HG02885 (cell line): ENCODE results near the gene LPP.

ENCODE experiments used
- ATAC-seq: cut with Tn5 transposase; IDR thresholded peaks from one replicate; pipeline ENCODE4 v1.9.1; 2021; ENCODE audit warnings: mild to moderate bottlenecking; ENCODE audit not compliant: unreplicated experiment, poor library complexity

LPP gene

DNA sequence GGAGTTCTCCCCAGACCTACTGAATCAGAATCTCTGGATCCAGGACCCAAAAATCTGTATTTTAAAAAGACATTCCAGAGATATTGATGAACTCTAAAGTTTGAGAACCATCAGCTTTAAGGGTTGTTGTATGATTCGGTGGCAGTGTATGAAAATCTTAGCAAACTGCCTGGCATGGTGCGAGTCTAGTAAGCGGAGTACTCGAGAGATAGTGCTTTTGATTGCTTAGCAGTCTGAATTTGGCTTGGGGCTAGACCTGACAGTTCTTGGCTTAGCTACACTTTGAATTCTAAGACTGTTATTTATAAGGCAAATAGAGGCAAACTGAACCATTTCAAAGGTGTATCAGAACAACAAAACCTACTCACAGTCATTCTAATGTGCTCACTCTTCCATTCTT is 329.0 kb downstream of the LPP start:
- no peak for ATAC-seq

DNA sequence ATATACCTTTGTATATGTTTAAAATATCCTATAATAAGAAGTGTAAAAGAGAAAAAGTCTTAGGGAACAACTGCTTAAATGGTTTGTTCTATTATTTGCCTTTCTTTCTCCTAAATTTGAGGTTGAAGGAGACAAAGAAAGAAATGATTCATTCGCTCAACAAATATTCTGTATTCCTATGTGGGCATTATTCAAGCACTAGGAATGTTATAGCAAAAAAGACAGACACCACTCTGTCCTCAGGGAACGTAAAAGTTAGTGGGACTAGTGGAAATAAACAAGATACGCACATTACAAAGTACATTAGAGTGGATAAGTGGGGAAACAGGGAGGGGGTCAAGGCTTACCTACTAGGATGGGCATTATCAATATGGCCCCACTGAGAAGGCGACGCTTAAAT is 332.2 kb downstream of the LPP start:
- no peak for ATAC-seq

DNA sequence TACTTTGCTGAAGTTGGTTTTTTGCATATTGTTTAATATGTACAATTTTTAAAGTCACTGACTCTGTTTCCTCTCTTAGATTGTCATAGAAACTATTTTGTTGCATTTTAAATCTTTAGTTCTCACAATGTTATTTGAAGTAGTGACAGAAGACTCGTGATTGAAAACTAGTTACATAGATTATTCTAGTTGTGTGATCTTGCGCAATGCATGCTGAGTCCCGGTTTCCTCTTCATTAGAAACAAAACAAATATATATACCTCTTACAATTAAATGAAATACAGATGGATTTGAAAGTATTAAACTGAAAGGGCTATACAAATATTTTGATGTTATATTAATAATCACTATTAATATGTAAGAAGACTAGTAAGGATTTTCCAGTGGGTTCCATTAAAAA is 333.0 kb downstream of the LPP start:
- ATAC-seq, result no peak

DNA sequence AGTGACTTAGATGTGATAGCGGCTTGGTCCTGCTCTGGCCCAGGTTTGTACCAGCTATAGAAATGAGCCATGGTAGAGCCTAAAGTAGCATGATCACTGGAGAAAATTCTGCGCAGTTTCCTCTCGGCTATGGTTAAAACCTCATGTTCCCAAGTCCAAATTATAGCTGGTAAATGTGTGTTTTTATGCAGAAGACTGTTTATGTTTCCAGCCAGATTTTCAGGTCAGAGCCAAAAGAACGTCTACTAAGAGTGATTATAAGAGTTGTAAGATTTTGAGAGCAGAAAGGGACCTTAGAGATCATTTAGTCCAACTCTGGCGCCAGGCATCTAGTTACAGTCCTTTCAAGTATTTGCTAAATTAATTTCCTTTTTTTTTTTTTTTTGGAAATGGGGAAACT is 333.7 kb downstream of the LPP start:
- no peak for ATAC-seq

DNA sequence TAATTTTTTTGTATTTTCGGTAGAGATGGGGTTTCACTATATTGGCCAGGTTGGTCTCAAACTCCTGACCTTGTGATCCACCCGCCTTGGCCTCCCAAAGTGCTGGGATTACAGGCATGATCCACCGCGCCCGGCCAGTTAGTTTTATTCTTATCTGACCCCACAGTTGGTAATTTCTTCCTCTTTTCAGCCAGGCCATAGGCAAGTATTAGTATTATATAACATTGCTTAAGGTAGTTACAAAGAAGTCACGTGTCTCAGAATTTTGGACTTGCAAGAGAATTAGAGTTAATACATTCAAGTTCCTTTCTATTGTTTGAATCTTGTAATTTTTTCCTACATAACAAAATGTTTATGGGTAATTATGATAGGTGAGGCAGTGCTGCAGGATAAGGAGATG is 334.8 kb downstream of the LPP start:
- no peak for ATAC-seq

DNA sequence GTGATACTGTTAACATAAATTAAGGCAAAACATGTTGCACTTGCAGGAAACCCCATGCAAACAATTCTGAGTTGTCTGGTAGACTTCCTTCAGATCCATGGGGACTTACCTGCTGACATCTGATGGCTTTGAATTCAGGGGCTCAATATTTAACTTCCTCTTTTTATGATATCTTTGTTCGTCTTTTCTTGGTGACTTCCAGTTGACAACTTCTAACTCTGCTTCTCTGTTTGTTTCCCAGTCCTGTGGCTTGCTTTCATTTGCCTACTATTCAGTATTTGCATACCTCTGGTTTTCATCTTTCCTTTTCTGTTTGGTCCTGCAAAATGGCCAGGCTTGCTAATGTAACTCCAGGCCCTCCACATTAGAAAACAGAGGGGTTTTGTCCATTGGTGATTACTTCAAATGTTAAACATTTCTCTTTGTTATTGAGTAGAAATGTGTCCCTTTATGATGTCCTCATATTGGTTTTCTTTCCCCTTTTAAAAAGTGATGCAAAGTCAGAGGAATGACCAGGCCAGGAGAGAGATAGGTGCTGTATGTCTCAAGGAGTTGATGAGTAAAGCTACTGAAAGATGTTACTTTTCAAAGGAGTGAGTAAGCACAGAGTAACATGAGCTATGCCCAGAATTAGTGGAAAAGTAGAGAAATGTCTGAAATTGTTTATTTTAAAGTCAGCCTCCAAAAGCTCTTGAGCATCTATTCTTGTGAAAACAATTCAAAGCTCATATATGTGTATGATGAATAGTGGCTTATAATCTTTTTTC is 335.9 kb downstream of the LPP start:
- peak; percentile 45 for ATAC-seq

DNA sequence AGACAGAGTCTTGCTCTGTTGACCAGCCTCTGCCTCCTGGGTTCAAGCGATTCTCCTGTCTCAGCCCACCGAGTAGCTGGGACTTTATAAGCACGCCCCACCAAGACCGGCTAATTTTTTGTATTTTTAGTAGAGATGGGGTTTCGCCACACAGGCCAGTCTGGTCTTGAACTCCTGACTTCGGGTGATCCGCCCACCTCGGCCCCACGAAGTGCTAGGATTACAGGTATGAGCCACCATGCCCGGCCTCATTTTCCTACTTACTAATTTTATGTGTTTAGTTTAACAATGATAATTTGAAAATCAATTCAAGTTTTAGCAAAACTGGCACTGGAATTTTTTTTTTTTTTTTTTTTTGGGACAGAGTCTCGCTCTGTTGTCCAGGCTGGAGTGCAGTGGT is 336.5 kb downstream of the LPP start:
- no peak for ATAC-seq

DNA sequence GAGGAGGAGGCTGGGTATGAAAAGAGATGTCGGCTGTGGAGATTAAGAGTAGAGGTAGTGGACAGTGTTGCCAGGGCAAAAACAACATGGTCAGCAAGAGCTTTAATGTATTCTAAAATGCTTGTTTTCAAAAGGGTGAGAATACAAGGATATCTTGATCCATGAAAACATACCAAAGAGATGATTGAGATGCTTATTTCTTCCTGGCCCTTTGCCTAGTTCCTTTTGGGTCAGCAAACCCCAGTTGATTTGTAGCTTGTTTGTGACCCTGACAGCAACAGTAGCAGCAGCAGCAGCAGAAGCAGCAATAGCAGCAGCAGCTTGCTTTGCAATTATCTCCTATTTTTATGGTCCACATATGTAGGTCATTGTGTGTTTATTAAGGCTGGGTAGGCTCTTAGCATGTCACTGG is 337.3 kb downstream of the LPP start:
- no peak for ATAC-seq

DNA sequence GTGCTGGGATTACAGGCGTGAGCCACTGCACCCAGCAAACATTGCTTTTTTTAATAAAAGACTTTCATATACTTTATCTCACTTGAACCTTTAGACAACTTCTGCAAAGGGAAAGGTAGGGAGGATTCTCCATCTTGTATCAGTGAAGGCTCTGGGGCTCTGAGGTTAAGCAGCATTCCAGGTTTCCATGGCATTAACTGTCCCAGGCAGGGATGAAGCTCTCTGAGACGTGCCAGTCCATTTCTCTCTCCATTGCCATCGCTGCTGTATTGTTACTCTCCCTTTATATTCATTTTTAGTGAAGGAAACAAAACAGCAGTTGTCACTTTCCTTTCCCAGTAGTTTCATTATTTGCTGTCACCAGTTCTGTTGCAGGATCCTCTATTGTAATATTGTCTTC is 342.4 kb downstream of the LPP start:
- ATAC-seq, result no peak

DNA sequence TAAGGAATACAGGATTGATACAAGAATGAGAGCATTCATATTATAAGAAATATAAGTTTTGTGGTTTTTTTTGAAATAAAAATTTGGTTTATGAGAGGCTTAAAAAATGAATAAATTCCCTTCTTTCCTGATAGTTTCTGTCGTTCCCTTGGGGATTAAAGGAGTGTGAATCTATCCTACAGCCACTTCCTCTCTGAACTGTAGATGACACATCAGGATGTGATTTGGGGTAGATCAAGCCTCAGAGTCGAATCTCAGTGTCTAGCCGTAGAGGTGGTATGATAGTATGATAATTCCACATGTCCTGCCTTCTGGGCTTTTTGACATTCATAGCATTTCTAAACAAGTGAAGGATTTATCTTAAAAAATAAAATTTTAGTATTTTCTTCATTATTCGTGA is 343.1 kb downstream of the LPP start:
- ATAC-seq, result no peak

DNA sequence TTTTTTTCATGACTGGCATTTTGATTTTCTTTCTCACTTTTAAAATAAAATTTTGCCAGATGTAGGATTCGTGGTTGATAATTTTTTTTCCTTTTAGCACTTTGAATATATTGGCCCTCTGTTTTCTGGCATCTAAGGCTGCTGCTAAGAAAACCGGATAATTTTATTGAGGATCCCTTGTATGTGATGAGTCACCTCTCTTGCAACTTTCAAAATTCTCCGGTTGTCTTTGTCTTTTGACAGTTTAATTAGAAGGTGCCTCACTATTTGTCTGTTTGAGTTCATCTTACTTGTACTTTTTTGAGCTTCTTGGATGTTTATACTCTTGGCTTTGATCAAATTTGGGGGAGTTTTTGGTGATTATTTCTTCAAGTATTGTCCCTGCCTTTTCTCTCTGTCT is 349.7 kb downstream of the LPP start:
- no peak for ATAC-seq

DNA sequence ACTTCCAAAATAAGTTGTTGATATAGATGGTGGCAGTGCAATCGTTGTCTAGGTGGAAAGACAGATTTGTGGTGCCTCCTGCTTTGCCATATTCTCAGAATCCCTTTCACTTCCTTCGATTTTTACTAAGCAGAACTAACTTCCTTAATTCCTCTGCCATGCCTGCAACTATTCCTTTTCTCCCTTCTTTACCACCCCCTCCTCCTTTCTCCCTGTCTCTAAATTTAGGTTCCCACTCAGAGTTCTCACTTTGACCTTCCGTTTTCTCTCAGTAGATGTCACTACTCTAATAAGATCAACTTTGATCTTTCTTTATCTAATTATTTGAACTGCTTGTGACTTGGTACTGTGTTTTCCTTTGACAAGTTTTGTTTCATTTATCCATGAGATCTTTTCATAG is 351.2 kb downstream of the LPP start:
- no peak for ATAC-seq

DNA sequence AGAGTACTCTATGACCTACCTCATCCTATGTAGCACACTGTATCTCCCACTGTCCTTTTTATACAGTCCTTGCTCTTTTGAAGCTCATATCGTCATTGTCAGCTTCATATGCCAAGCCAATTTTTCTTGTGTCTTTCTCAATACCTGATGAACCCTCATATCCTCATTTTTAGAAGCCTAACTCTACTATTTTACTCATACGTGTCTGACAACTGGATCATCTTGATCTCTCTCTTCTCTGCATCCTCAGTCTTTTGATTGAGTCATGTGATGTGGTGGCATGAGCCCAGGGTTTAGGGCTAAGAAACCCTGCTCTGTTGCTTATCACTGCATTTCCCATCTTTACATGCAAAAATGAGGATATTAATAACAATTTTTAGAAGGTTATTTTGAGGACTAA is 352.0 kb downstream of the LPP start:
- ATAC-seq, result no peak

DNA sequence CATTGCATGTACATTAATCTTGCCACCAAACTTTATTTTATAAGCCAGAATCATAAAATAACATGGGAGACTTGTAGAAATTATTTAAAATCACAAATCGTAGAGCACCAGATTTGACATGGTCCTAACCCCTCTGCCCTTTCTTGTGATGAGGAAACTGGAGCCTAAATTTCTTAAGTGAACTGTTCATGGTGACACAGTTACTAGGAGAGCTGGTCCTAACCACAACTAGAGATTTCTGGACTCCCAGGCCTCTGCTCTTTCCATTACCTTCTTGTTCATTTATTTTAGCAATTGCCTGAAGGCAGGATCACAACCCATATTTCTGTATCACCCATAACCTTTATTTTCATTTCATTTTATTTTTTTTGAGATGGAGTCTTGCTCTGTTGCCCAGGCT is 352.5 kb downstream of the LPP start:
- ATAC-seq, result no peak

DNA sequence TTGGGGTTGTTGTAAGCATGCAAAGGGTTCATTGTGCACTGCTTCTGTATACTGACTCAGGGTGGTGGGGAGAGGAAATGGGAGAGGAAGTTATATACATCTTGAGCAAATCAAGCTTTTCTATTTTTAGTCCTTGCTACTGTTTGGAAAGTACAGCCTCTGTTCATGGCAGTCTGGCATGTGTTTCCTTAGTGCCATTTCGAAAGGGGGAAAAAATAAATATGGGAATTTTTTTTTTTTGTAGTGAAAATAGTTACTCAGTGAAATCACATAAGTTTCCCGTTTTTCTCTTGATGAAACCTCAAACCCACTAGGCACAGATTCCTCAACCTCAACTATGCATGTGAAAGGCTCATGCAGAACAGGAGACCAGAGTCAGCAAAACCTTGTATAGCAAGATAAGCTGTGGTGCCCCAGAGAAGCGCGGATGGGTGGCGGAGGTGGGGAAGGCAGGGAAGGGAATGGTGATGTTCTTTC is 353.3 kb downstream of the LPP start:
- no peak for ATAC-seq

DNA sequence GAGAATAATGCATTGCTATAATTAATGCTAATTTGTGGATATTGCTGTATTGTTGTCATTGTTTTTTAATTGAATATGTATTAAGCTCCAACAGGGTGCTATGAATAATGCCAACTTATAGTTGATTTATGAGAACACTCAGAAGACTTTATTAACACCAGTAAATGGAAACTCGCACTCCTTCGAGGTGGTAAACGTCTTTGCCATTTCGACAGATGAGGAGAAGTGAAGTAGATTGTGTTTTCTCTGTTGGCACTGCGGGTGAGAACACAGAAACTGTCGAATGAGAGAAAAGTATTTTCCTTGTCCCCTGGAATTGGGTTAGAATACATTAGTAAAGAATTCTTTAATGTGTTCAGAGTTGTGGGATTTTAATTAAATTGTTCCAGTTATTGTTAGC is 354.5 kb downstream of the LPP start:
- no peak for ATAC-seq

DNA sequence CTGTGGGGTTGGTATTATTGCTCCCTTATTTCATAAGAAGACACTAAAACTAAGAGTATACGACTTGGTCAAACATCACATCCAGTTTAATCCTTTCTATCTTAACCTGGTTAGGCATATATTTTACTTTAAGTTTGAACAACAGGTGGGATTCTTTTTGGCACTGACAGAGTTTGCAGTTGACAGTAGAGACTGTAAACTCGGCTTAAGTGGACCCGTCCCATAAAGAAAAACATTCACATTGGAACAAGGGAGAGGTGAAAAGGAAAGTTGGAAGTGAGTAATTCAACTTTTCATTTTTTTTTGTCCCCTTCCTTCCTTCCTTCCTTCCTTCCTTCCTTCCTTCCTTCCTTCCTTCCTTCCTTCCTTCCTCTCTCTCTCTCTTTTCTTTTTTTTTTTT is 355.4 kb downstream of the LPP start:
- ATAC-seq, result no peak

DNA sequence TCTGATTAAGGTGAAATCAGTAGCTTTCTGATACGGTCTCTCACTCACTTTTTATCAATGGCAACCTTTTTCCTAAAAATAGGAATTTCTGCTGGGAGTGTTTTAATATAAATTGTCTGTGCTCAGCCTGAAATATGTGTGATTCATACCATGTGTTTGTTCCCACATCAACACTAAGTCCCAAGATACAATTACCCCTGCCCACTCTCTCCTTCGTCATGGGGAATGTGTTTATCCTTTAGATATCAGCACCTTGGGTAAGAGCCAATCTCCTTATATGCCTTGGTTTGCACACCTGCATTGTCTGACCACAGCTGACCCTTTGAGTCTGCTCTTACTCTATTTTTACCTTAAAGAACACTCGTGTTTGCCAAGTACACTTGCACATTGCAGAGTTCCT is 356.4 kb downstream of the LPP start:
- ATAC-seq, result no peak

DNA sequence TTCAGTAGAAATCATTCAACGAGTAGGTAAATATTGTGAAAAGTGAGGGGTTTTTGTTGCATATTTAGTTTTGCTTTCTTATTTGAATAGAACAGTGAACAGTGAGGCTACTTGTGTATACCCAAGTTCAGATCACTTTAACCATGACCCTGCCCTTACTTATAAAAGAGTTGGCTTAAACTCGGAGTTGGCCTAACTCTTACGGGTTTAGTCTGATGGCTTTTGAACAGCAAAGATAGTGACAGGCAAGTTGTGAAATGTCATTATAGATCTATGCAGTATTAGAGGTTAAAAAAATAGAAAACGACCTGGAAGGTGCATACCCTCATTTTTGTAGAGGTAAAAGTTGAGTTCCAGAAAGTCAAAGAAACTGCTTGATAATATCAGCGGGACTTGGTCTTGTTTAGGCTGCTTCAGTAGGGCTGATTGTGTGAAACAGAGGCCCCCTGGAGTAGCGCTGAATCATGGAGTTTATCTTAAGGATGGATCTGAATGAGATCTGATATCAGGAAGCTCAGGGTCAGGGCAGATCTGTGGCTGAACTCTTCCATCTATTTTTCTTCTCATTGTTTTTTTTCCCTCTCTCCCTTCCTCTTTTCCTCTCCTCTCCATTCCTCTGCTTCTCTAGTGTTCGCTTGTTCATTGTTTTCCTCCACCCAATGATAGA is 359.8 kb downstream of the LPP start:
- ATAC-seq, result no peak

DNA sequence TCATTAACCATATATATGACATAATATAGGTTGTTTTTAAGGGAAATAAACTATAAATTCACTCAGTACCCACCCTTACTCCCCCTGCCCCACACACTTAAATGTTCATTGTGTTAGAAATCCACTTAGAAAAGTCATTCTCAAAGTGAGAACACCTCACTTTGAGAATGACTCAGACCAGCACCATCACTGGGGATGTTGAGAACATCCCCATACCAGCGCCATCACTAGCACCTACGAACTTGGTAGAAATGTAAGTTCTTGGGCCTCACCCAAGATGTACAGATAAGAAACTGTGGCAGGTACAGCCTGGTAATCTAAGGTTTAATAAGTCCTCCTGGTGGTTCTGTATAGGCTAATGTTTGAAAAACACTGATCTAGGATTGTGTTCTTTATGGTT is 362.6 kb downstream of the LPP start:
- ATAC-seq, result no peak

DNA sequence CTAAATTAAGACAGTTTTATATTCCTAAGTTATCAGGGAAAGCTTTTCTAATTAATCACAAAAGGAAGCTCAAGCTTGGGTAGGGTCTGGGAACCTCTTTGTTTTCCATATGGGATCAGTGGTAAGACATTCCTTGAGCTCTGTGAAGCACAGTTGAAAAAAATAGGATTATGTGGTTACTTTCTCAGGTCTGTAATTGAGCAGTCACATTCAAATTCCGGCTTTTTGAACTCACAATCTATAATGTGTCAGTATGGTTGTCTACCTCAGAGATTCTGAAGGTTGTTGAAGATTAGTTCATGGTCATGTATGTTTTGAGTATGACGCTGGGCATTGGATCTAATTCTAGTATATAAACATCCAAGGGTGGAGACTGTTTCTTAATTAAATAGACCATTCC is 364.5 kb downstream of the LPP start:
- no peak for ATAC-seq

DNA sequence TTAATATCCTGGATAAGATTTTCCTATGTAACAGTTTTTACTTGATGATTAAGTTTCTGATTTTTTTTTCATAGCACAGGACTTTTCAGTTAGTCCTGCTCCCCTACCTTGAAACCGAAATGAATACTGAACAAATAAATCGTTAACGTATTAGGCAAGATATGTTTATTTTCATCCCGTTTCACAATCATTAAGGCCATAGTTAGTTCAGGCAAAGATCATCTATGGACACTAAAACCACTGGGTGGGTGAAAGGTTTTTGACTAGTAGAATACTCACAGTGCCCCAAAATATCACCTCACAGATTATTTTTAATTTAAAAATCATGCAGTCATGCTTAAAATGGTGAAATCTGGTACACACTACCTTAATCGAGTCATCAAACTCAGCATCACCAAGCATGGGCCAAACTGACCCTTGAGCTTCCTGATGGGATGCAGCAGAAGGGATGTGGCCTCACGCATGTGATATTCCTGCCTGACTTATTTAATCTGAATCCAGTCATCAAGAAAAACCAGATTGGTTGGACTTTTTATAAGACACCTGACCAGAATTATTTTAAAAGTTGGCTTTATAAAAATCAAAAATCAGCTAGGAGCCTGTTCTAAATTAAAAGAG is 365.0 kb downstream of the LPP start:
- ATAC-seq, result no peak
